IMR-90 (cell line): ENCODE data around the gene RAP1A. TPM values are rescaled to one million over a fixed set of nuclear protein-coding genes. Genes with fewer than 3 reads are reported as not detected.

Source experiments
- ATAC-seq: fragments of 200-7000 bp; cut with Tn5 transposase; 2 replicates; pipeline ENCODE4 v1.9.1; 2020; ENCODE audit warnings: low read depth, mild to moderate bottlenecking, moderate library complexity
- BruUV-seq: library from RNA; stranded (reverse); fragments of 400-500 nt; replicated peaks from 2 replicates; lab custom pipeline; 2021; lab: Mats Ljungman, UMichigan
- CTCF ChIA-PET: fragments of 300-600 bp; formaldehyde crosslinking; extraction: SDS; loops from one replicate; lab custom pipeline; 2021; ENCODE audit warnings: antibody characterized with exemption; lab: Yijun Ruan, JAX
- POLR2A ChIA-PET: fragments of 300-600 bp; sonication (Branson Sonifier 250); formaldehyde crosslinking; loops from one replicate; lab custom pipeline; 2022; ENCODE audit warnings: antibody characterized with exemption; ENCODE audit not compliant: unreplicated experiment; lab: Charles Lee
- DNase-seq: peaks from one replicate; pipeline ENCODE4 v3.0.0; 2013
- H2AFZ ChIP-seq: replicated peaks from 2 replicates; pipeline ENCODE3; 2013; ENCODE audit warnings: low read length, mild to moderate bottlenecking; ENCODE audit not compliant: poor library complexity
- H2AK5ac ChIP-seq: 2 replicates; pipeline ENCODE4 v1.6.1; 2013; ENCODE audit warnings: low read depth, low read length, inconsistent platforms
- H2AK9ac ChIP-seq: replicated peaks from 2 replicates; pipeline ENCODE3; 2013; ENCODE audit warnings: mild to moderate bottlenecking, low read depth, low read length, moderate library complexity; ENCODE audit not compliant: poor library complexity
- H2BK120ac ChIP-seq: 2 replicates; pipeline ENCODE4 v1.6.1; 2013; ENCODE audit warnings: low read depth, low read length, inconsistent platforms
- H2BK15ac ChIP-seq: 3 replicates; pipeline ENCODE4 v1.6.1; 2013; ENCODE audit warnings: low read depth, low read length, inconsistent platforms
- H2BK20ac ChIP-seq: 2 replicates; pipeline ENCODE4 v1.6.1; 2013; ENCODE audit warnings: low read depth, mild to moderate bottlenecking, inconsistent platforms, low read length, moderate library complexity
- H2BK5ac ChIP-seq: 2 replicates; pipeline ENCODE4 v1.6.1; 2013; ENCODE audit warnings: mild to moderate bottlenecking, low read depth, low read length, inconsistent platforms; ENCODE audit not compliant: poor library complexity, severe bottlenecking
- H3K14ac ChIP-seq: replicated peaks from 2 replicates; pipeline ENCODE4 v1.6.1; 2013; ENCODE audit warnings: low read depth, low read length, inconsistent platforms
- H3K18ac ChIP-seq: 2 replicates; pipeline ENCODE4 v1.6.1; 2013; ENCODE audit warnings: low read depth, low read length, control low read depth
- H3K23ac ChIP-seq: 2 replicates; pipeline ENCODE4 v1.6.1; 2013; ENCODE audit warnings: low read depth, low read length, inconsistent platforms
- H3K27ac ChIP-seq: 2 replicates; pipeline ENCODE4 v1.5.1; 2013; ENCODE audit warnings: mild to moderate bottlenecking, control low read depth, low read length; ENCODE audit not compliant: insufficient read depth
- H3K27me3 ChIP-seq: 2 replicates; pipeline ENCODE4 v1.6.1; 2013; ENCODE audit warnings: low read length; ENCODE audit not compliant: control insufficient read depth, insufficient read depth
- H3K36me3 ChIP-seq: 2 replicates; pipeline ENCODE4 v1.6.1; 2013; ENCODE audit warnings: low read length, mixed read lengths; ENCODE audit not compliant: control insufficient read depth, insufficient read depth
- H3K4ac ChIP-seq: 2 replicates; pipeline ENCODE4 v1.6.1; 2013; ENCODE audit warnings: low read depth, low read length, inconsistent platforms
- H3K4me1 ChIP-seq: 2 replicates; pipeline ENCODE4 v1.6.1; 2013; ENCODE audit warnings: low read length, mixed read lengths; ENCODE audit not compliant: control insufficient read depth, insufficient read depth
- H3K4me2 ChIP-seq: 2 replicates; pipeline ENCODE4 v1.6.1; 2013; ENCODE audit warnings: low read depth, mild to moderate bottlenecking, control low read depth, low read length, moderate library complexity
- H3K4me3 ChIP-seq: 2 replicates; pipeline ENCODE4 v1.5.1; 2013; ENCODE audit warnings: low read depth, mild to moderate bottlenecking, control low read depth, low read length, moderate library complexity; ENCODE audit not compliant: insufficient read depth
- H3K56ac ChIP-seq: 2 replicates; pipeline ENCODE4 v1.6.1; 2013; ENCODE audit warnings: low read length, inconsistent platforms; ENCODE audit not compliant: insufficient read depth; ENCODE audit errors: extremely low read depth
- H3K79me1 ChIP-seq, 2 experiments: 2 replicates each; pipeline ENCODE4 v1.6.1; 2013; ENCODE audit warnings: low read length in 2 of 2, inconsistent platforms in 1 of 2, low read depth in 1 of 2
- H3K9ac ChIP-seq: 2 replicates; pipeline ENCODE4 v1.6.1; 2013; ENCODE audit warnings: low read depth, low read length, control low read depth
- H3K9me1 ChIP-seq: 2 replicates; pipeline ENCODE4 v1.6.1; 2013; ENCODE audit warnings: low read length, inconsistent platforms; ENCODE audit not compliant: insufficient read depth
- H3K9me3 ChIP-seq: 2 replicates; pipeline ENCODE4 v1.6.1; 2013; ENCODE audit warnings: low read length; ENCODE audit not compliant: control insufficient read depth, insufficient read depth
- H4K20me1 ChIP-seq: 2 replicates; pipeline ENCODE4 v1.6.1; 2013; ENCODE audit warnings: low read length, inconsistent platforms; ENCODE audit not compliant: insufficient read depth
- H4K5ac ChIP-seq: 2 replicates; pipeline ENCODE4 v1.6.1; 2013; ENCODE audit warnings: mild to moderate bottlenecking, low read depth, low read length, control low read depth
- H4K8ac ChIP-seq, 2 experiments: 2 replicates each; pipeline ENCODE4 v1.6.1; 2013; ENCODE audit warnings: low read depth in 2 of 2, low read length in 2 of 2, control low read depth in 1 of 2, inconsistent platforms in 1 of 2
- H4K91ac ChIP-seq: 2 replicates; pipeline ENCODE4 v1.6.1; 2013; ENCODE audit warnings: low read depth, low read length, inconsistent platforms; ENCODE audit not compliant: insufficient read depth
- FOS ChIP-seq: fragments of 150-350 bp; IDR thresholded peaks from 2 replicates; pipeline ENCODE4 v1.6.1; 2016; ENCODE audit warnings: low read depth, low read length
- MXI1 ChIP-seq: IDR thresholded peaks from 2 replicates; pipeline ENCODE4 v1.6.1; 2012; ENCODE audit warnings: low read depth, mild to moderate bottlenecking, low read length, moderate library complexity, borderline replicate concordance
- WGBS, 2 experiments: methylation state at CpG; one replicate each; pipeline versions ENCODE4 v1.1.5 to v1.1.7; 2013; ENCODE audit warnings: missing lambda C conversion rate in 2 of 2; ENCODE audit not compliant: insufficient read length in 1 of 2; ENCODE audit errors: extremely low coverage in 2 of 2; 5-methylcytosine and 5-hydroxymethylcytosine counted together
- dilution Hi-C: fragments of 300-500 bp; cut with HindIII; formaldehyde crosslinking; loops from one replicate; pipeline ENCODE4 v1.14.3; 2018; ENCODE audit warnings: low sequenced_read_pairs; ENCODE audit not compliant: unreplicated experiment
- in situ Hi-C: fragments of 300-500 bp; cut with MboI; formaldehyde crosslinking; loops from 3 replicates; pipeline ENCODE4 v1.14.3; 2019; ENCODE audit warnings: low sequenced_read_pairs, inconsistent platforms, mixed read lengths
- intact Hi-C: fragments of 100-400 bp; cut with micrococcal nuclease; formaldehyde crosslinking; loops from 2 replicates; pipeline ENCODE4 v1.10.0; 2022
- polyA plus RNA-seq, 3 experiments: library from polyadenylated mRNA; depleted of rRNA; stranded (reverse); fragments of >200 nt; gene quantifications; 2 replicates each; pipeline ENCODE4 v1.2.3, GENCODE V29; 2012; ENCODE audit warnings: low replicate concordance in 1 of 3
- total RNA-seq: library from RNA; depleted of rRNA; stranded (reverse); fragments of >200 nt; gene quantifications from 2 replicates; pipeline ENCODE4 v1.2.3, GENCODE V29; 2012
- TF ChIP-seq, protein P1 (sequence below): conservative IDR thresholded peaks from 2 replicates; pipeline ENCODE4 v1.5.1; 2012; ENCODE audit warnings: mild to moderate bottlenecking, low read depth, low read length, improper control_type of control experiment

Gene RAP1A
- total and polyA plus RNA-seq, 2 of the 4 experiments (the other 2 are of a cell fraction) = 18.1 to 43.6 TPM

DNA sequence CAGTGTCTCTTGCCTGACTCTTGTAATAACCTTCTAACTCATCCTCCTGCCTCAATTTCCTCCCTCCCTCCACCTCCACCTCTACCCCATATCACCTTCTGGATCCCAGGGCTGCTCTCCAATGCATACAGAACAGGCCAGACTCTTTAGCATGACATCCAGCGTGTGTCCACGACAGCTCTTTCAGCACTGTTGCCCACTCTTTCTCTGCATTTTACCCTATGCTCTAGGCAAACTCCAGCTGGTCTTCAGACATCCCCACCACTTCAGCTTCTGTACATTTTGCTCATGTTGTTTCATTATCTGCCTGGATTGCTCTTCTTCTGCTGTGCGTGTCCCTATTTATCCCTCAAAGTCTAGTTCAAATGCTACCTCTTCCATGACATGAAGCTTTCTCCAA is 114.8 kb downstream of the RAP1A start:
- Histone ChIP-seq H3K23ac (peak overlapping the region; percentile 46; the same call in 1 of the 2 replicates), H2BK20ac (peak overlapping the region; percentile 9; the same call in 1 of the 2 replicates), H3K27ac (no peak overlapping the region), H4K91ac (peak overlapping the region; percentile 58; the same call in 1 of the 2 replicates), H2BK120ac (peak overlapping the region; percentile 46; the same call in 1 of the 2 replicates), H3K4me2 (no peak overlapping the region), H2AK9ac (peak overlapping the region; percentile 31), H4K20me1 (peaks cover 7% of the 10 kb centered on the region; the same call in 1 of the 2 replicates), H3K79me1 (peaks cover 18 to 74% of the 10 kb centered on the region in 2 experiments; a peak in 2 of 4 replicates), H2BK15ac (0 out of 3 replicates have a peak overlapping the region, but pooled peaks have one; percentile 0), H4K8ac (peak overlapping the region in 1 of 2 experiments; percentile 67; a peak in 2 of 4 replicates), H3K4me3 (no peak overlapping the region), H3K14ac (peak overlapping the region; percentile 84; the same call in 1 of the 2 replicates), H3K4me1 (peaks cover 35% of the 10 kb centered on the region), H4K5ac (no peak overlapping the region), H3K56ac (no peak overlapping the region), H2BK5ac (no peak overlapping the region), H3K27me3 (no peaks in the 10 kb centered on the region), H3K9ac (no peak overlapping the region), H2AK5ac (peak overlapping the region; percentile 37), H3K9me1 (peaks cover 32% of the 10 kb centered on the region), H3K18ac (no peak overlapping the region), H3K4ac (peak overlapping the region; percentile 72), H3K36me3 (no peaks in the 10 kb centered on the region), H2AFZ (no peak overlapping the region), H3K9me3 (no peaks in the 10 kb centered on the region)
- DNase-seq (no peak), ATAC-seq (no peak)
- dilution Hi-C loops = no loop called here
- TF ChIP-seq, protein P1, sequence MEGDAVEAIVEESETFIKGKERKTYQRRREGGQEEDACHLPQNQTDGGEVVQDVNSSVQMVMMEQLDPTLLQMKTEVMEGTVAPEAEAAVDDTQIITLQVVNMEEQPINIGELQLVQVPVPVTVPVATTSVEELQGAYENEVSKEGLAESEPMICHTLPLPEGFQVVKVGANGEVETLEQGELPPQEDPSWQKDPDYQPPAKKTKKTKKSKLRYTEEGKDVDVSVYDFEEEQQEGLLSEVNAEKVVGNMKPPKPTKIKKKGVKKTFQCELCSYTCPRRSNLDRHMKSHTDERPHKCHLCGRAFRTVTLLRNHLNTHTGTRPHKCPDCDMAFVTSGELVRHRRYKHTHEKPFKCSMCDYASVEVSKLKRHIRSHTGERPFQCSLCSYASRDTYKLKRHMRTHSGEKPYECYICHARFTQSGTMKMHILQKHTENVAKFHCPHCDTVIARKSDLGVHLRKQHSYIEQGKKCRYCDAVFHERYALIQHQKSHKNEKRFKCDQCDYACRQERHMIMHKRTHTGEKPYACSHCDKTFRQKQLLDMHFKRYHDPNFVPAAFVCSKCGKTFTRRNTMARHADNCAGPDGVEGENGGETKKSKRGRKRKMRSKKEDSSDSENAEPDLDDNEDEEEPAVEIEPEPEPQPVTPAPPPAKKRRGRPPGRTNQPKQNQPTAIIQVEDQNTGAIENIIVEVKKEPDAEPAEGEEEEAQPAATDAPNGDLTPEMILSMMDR = no peak
- TF ChIP-seq MXI1 (no peak), FOS (no peak)
- 86% methylated on average over 3 of the region's 3 CpGs; no CpG with 5 or more reads in 1 of the 2 experiments for WGBS, 2 experiments
- ChIA-PET POLR2A (no interaction called here), CTCF (interaction anchor here (1.1 kb wide), 1 partner anchor 20 kb away, joined by 3 read pairs; no protein-coding TSS in a partner anchor)
- no TSS peak for BruUV-seq
- intact Hi-C loops = no loop called here
- in situ Hi-C loops = no loop called here
